ENCODE results near the gene MINDY3. TPM values are rescaled to one million over a fixed set of nuclear protein-coding genes. Genes with fewer than 3 reads are reported as not detected.

Gene MINDY3
- total RNA-seq: 14.2 and 18.7 TPM in 2 replicates

DNA sequence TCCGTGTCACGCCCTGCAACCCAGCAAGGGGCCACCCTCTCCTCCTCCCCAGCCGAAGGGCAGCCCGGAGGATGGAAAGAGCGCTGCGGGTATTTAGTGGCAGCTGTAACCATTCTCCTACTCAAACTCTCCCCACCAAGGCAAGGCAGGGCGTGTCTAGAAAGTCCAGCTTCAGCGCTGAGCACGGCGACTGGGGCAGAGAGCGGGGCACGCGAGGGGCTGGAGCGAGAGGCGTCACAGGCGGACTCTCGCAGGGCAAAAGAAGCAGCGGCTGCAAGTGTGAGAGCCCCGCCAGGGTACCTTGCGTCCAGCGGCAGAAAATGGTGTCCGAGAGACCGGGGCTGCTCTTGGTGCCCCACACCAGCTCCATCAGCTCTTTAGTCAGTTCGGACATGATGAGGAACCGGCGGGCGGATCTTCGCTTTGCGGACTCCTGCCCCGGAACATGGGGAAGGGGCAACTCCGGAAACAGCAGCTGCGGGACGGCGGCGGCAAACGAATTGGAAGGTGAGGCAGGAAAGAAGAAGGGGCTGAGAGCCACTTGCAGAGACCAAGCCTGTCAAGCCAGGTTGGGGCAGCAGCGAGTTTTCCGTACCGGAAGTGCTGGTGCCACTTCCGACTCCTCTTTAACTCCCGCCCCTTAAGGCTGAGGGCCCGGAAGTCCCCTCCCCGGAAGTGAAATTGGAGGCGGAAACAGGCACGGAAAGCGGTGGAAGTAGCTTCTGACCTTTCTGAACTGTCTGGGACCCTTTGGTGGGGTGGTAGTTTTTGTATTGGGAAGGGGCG, at the start of gene MINDY3:
Gene MINDY3 (minus strand): TSS at position 602 of the 786 bp plus-strand sequence. CDS start 208 bp downstream, at position 394.

Other genes with a start within 250 kb of the MINDY3 start
- not detected in 2 replicates for gene ITGA8, start 140.6 kb downstream of the MINDY3 start, total RNA-seq

All from airway epithelial cell (primary cell).